IPS DF 19.7 (cell line): Measurements from ENCODE around the gene MAP3K4.
"Not testable (repeated sequence)": the region's sequence is repeated elsewhere in the genome, so short reads cannot be mapped to it uniquely, and the experiment has no call there.

Source experiments
- DNase-seq: peaks from one replicate; pipeline ENCODE4 v3.0.0-alpha.2; 2013; ENCODE audit warnings: low read depth, low spot score

The MAP3K4 gene

GRCh38 chr6:160972111-160972510, 19.5 kb upstream of the MAP3K4 start:
- no peak for DNase-seq

GRCh38 chr6:160972594-160972993, 19.0 kb upstream of the MAP3K4 start:
- not testable (repeated sequence) for DNase-seq

DNA sequence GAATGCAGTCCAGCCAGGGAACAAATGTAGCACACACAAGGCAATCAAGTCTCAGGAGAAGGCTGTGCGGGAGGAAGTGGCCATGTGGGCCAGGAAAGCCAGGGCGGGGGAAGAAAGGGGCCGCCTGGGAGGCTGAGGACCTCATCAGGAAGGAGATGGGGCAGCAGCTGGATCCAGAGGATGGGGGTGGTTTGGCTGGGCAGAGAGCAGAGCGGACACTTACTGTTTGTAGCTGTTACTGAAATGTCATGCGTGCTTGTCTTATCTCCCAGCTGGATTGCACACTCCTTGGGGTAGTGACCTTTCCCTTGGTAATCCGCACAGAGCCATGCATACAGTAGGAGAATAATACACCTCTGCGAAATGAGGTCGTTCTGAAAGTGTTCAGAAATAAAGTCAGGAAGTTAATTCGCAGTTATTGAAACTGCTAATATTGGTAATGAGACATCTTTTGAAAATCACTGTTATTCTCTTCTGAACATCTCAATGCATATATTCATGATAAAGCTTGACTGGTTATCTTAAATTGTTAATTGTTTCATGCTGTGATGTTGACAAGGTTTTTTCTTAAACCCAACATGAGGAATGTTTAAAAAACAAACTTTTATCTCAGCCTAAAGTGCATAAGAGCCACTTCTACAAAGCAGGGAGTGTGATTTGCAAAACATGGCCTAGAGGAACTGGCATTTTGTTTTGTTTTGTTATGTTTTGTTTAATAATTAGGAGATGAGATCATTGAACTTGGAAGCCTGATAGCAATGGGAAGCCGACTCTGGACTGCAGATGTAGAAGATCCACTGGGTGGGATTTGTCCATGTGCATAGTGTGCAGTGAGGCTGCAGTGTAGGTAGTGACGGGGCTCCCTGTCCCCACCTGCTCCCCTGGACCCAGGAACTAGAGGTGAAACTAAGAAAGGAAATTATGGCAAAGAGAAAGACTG, 18.0 kb upstream of the MAP3K4 start:
- DNase-seq = no peak

GRCh38 chr6:160974304-160974771, 17.2 kb upstream of the MAP3K4 start:
- no peak for DNase-seq

DNA sequence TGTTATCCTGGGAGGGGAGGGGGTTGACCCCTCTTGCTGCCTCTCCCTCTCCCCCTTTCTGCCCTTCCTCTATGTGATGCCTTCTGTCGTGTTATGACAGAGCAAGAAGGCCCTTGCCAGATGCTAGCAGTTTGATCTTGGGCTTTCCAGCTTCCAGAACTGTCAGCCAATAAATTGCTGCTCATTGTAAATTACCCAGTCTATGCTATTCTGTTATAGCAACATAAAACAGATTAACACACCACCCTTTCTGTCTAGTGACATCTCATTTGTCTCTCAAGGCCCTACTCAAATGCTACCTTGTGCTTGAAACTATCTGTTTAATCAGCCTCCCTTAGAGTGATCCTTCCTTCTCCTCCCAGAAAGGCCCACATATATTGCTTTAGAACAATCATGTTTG, 16.4 kb upstream of the MAP3K4 start:
- no peak for DNase-seq

GRCh38 chr6:160975961-160976360, 15.6 kb upstream of the MAP3K4 start:
- not testable (repeated sequence) for DNase-seq

GRCh38 chr6:160978141-160978901, 13.2 kb upstream of the MAP3K4 start:
- no peak for DNase-seq

DNA sequence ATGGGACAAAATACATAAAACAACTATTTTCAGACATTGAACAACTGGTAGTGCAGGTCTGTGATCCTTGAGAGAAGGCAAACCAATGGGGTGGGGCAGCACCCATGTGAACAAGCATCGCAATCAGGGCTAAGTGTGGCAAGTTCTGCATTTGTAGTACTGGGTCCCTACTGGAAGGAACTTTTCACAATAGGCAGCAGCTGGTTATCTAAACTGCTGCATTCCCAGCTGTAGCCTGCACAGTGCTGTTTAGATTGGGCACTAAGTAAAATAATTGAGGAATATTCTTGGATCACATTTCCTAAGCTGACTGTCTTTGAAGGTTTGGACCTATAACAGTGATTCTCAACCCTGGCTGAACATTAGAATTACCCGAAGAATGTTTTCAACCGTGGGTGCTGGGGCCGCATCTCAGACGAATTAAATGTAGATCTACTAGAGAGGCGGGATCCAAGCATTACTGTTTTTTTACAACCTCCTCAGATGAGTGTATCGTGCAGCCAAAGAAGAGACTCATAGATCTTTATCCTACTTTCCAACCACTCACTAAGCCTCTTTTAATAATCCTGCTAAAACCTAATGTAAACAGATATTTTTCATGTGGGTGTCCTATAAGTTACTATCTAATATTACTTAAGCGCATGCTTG, 12.4 kb upstream of the MAP3K4 start:
- DNase-seq = no peak

DNA sequence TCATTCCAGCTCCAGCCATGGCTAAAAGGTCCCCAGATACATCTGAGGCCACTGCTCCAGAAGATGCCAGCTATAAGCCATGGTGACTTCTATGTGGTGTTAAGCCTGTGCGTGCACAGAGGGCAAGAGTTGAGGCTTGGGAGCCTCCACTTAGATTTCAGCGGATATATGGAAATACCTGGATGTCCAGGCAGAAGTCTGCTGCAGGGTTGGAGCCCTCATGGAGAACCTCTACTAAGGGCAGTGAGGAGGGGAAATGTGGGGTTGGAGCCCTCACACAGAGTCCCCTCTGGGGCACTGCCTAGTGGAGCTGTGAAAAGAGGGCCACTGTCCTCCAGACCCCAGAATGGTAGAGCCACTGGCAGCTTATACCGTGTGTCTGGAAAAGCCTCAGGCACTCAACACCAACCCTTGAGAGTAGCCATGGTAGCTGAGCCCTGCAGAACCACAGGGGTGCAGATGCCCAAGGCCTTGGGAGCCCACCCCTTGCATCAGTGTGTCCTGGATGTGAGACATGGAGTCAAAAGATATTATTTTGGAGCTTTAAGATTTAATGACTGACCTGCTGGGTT, 8.1 kb upstream of the MAP3K4 start:
- DNase-seq = not testable (repeated sequence)

DNA sequence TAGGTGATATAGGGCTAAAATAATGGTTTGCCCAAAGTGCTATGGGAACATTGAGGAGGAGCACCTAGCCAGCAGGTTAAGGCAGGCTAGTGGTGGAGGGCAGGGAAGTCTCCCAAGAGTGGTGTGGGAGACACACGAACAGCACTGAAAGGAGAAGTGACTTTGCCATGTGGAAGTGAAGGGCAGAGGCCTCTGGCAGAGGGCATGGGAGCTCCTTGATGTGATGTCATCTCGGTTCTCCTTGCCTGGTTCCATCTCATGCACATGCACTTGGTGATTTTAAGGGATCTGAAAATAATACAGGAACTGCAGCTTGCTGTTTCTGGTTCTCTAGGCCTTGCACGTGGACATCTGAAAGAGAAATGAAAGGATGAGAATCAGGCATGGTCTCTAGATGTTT, 4.7 kb upstream of the MAP3K4 start:
- DNase-seq = no peak

GRCh38 chr6:160987265-160987664, 4.3 kb upstream of the MAP3K4 start:
- no peak for DNase-seq

DNA sequence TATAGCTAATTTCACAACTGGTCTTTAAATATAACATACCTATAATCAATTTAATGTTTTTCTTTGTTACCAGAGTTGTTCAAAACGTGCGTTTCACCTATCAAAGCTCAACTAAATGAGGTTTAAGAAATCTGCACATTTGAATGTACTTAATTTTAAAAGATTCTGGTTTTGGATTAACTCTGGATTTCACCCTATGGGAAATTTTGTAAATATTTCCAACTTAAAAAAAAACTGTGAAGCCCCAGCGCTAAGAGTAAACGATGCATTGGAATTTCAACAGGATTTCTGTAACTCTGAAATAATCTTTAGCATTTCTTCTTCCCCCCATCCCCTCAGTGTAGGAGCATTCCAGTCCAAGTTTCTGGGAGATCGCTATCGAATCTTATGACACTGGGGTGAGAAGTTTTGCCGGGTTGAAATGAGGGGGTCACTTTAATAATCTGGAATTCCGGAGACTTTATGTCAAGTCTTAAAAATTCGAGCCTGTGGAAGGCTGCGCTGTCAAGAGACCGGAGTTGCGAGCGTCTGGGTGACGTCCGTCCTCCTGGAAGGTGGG, 643 bp upstream of the MAP3K4 start:
- DNase-seq = no peak

DNA sequence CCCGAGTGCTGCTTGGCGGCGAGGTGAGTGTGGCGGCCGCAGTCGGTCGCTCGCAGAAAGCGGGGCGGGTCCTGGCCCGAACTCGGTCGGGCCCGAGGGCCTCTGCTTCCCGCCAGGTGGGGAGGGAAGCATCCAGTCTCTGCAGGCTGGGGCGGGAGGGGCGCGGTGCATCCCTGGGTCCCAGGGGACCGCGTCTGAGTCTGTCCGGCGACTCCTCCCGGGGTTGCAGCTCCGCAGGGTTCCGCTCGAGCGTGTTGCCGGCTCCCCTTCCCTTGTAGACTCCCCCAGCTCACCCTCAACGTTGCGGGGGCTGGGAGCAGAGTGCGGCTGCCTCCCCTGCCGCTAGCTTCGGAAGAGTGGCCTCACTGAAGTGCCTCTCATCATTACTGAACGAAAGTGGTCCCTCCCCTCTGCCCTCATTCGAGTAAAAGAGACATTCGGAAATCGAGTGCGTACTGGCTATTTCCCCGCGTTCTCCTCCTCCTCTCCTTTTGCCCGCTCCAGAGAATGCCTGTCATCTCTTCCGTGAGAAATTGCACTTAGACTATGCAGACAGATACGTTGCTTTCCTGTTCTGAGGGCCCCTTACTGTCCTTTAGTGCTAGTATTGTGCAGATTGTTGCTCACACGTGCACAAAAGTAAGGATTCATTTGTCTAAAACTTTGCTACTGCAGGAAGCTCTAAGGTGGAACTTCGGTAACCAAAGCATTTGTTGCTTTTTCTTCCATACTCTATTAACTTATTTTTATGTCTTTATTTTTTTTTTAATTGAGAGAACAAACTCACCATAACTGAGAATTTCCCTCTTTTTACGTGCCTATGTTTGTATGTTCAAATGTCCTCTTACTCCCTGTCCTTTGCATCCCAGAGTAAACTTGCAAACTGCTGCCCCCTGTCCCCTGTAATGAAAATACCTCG, 751 bp downstream of the MAP3K4 start:
- DNase-seq = no peak

DNA sequence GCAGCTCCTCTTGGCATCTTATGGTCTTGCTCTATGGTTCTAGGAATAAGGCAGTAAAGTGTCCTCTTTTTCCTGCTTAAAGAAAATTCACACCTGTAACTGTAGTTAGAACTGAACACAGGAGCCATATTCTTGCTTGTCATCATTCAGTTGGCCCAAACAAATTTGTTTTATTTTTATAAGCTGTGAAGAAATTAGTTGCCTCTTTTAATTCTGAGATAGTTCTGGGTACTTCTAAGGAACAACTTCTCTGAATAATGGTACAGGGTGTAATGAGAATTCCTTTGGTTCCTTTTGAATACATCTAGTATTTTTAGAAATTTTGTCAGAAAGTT, 1.4 kb downstream of the MAP3K4 start:
- DNase-seq = no peak

GRCh38 chr6:160995271-160995670, 3.7 kb downstream of the MAP3K4 start:
- DNase-seq = no peak

DNA sequence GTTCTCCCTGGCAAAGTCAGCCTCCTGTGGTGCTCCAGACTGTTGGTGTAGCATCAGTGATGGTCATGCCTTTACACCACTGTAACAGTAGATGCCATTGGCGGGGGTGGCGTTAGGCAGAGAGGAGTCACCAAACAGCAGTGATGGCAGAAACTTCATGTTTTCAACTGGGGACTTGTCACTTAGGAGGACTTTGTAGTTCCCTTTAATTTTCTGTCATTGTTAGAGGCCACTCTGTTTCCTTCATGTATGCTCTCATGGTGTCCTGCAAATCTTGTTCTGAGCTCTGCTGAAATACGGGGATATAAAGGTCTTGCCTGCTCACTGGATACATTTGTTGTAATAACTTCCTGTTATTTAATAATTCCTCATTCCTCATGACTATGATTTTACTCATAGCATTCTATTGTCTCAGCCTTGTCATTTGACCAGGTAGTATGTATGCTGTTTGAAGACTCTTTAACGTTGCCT, 4.6 kb downstream of the MAP3K4 start:
- DNase-seq = no peak

GRCh38 chr6:160998217-160998616, 6.6 kb downstream of the MAP3K4 start:
- DNase-seq = no peak

- DNase-seq = no peak
Measured at GRCh38 chr6:160998766-160999165, 7.2 kb downstream of the MAP3K4 start.

GRCh38 chr6:160999516-160999915, 7.9 kb downstream of the MAP3K4 start:
- DNase-seq = no peak

GRCh38 chr6:161000632-161001031, 9.1 kb downstream of the MAP3K4 start:
- no peak for DNase-seq
